ENCODE results near the gene DNAH17. TPM values are rescaled to one million over a fixed set of nuclear protein-coding genes. Genes with fewer than 3 reads are reported as not detected.

Gene DNAH17
- total RNA-seq, 1 experiment from 2014 or later: 0.69 TPM

- ChIA-PET POLR2A (no interaction called here), RAD21 (ENCODE audit: low non-redundant PET in 1 of 2, low total read pairs in 2 of 2, uncharacterized antibody in 2 of 2, unreplicated experiment in 2 of 2) (no interaction called here), CTCF (no interaction called here)
- DNase-seq (ENCODE audit: low read depth, low spot score) (no peak), ATAC-seq (no peak)
- Histone ChIP-seq H4K20me1 (ENCODE audit: insufficient read depth) (peaks cover 21% of the 10 kb centered on the region; the same call in 1 of the 2 replicates), H3K4me1 (ENCODE audit: control insufficient read depth in 1 of 2, insufficient read depth in 2 of 2, low read length in 2 of 2) (peaks cover 6 to 21% of the 10 kb centered on the region in 2 experiments; a peak in 3 of 4 replicates), H2AFZ (ENCODE audit: low read depth, low read length, poor library complexity, severe bottlenecking) (no peak overlapping the region), H3K36me3 (ENCODE audit: control insufficient read depth in 1 of 2, insufficient read depth in 2 of 2, low read length in 2 of 2) (peaks cover 2 to 5% of the 10 kb centered on the region in 2 experiments; a peak in 2 of 4 replicates), H3K4me2 (ENCODE audit: low read length) (no peak overlapping the region), H3K4me3 (replicated peaks in 1 of 2; ENCODE audit: low read depth in 1 of 2, low read length in 2 of 2) (no peak overlapping the region), H3K27me3 (ENCODE audit: insufficient read depth, low read length) (no peaks in the 10 kb centered on the region), H3K9ac (ENCODE audit: low read length) (no peak overlapping the region), H3K79me2 (ENCODE audit: insufficient read depth, low read length) (peaks cover 98% of the 10 kb centered on the region), H3K9me3 (ENCODE audit: control insufficient read depth in 1 of 2, insufficient read depth in 1 of 2, low read depth in 1 of 2, low read length in 2 of 2) (no peaks in the 10 kb centered on the region), H3K9me2 (ENCODE audit: insufficient read depth) (no peaks in the 10 kb centered on the region), H3K27ac (ENCODE audit: low read depth, low read length) (no peak overlapping the region)
- intact Hi-C loops (cut with micrococcal nuclease): no loop called here
- no TSS peak for BruUV-seq (replicated peaks)
- TF ChIP-seq MAX (IDR thresholded peaks at IDR 0.05): no peak
- TF ChIP-seq SP1 (IDR thresholded peaks at IDR 0.05; ENCODE audit: low read depth): no peak
- TF ChIP-seq CTCF (IDR thresholded peaks at IDR 0.05 in 2 of 3, conservative IDR thresholded peaks at IDR 0.05 in 1 of 3; ENCODE audit: borderline replicate concordance in 1 of 3, insufficient read depth in 1 of 3, low read depth in 2 of 3, low read length in 2 of 3): no peak
- no peak for TF ChIP-seq ZFX (IDR thresholded peaks at IDR 0.05)
- no peak for TF ChIP-seq CEBPB (IDR thresholded peaks at IDR 0.05; ENCODE audit: low read depth)
- no peak for TF ChIP-seq REST (IDR thresholded peaks at IDR 0.05; ENCODE audit: low read depth)
- TF ChIP-seq ZNF274 (IDR thresholded peaks at IDR 0.05; ENCODE audit: low read depth, low read length): no peak
- TF ChIP-seq SRF (IDR thresholded peaks at IDR 0.05; ENCODE audit: low read depth): no peak
- no peak for TF ChIP-seq JUND (IDR thresholded peaks at IDR 0.05)
- TF ChIP-seq POLR2A (IDR thresholded peaks at IDR 0.05; ENCODE audit: borderline replicate concordance, extremely low read depth, insufficient read depth, insufficient read length): no peak
- no peak for TF ChIP-seq EZH2phosphoT487 (IDR thresholded peaks at IDR 0.05; ENCODE audit: borderline replicate concordance)
- TF ChIP-seq RAD21 (IDR thresholded peaks at IDR 0.05; ENCODE audit: low read depth): no peak
- no peak for TF ChIP-seq ZBTB33 (IDR thresholded peaks at IDR 0.05; ENCODE audit: extremely low read depth, insufficient replicate concordance, low read length)
- TF ChIP-seq EGR1 (IDR thresholded peaks at IDR 0.05; ENCODE audit: low read depth): no peak
- no peak for TF ChIP-seq TCF7L2 (IDR thresholded peaks at IDR 0.05; ENCODE audit: borderline replicate concordance, extremely low read depth, insufficient read depth, insufficient read length)
- no peak for TF ChIP-seq SIN3A (IDR thresholded peaks at IDR 0.05; ENCODE audit: low read depth)
- TF ChIP-seq ATF3 (IDR thresholded peaks at IDR 0.05): no peak
- no peak for TF ChIP-seq ELF1 (IDR thresholded peaks at IDR 0.05; ENCODE audit: borderline replicate concordance, low read depth)
- TF ChIP-seq FOSL1 (IDR thresholded peaks at IDR 0.05; ENCODE audit: low read depth): no peak
- no peak for TF ChIP-seq CBX3 (IDR thresholded peaks at IDR 0.05; ENCODE audit: low read depth)
These were observed 193.3 kb downstream of the DNAH17 start for GRCh38 chr17:78383725-78384471.

All from HCT116 (cell line).